ENCODE measurements around the gene ANKRD30A. TPM values are rescaled to one million over a fixed set of nuclear protein-coding genes. Genes with fewer than 3 reads are reported as not detected.
"Not testable (repeated sequence)": the region's sequence is repeated elsewhere in the genome, so short reads cannot be mapped to it uniquely, and the experiment has no call there.

Gene ANKRD30A
- total RNA-seq, 1 experiment from 2014 or later, result 0.15 TPM

- Histone ChIP-seq H3K4me1 (ENCODE audit: insufficient read depth, low read length) (peaks cover 13% of the 10 kb centered on the region), H3F3A (ENCODE audit: low read length, unreplicated experiment) (peaks cover 3% of the 10 kb centered on the region), H3K9ac (ENCODE audit: low read length) (no peak overlapping the region), H3K4me3 (ENCODE audit: low read length) (no peak overlapping the region), H3K79me2 (ENCODE audit: low read length) (no peaks in the 10 kb centered on the region), H3K36me3 (ENCODE audit: low read depth, low read length) (no peaks in the 10 kb centered on the region), H3K9me2 (replicated peaks; ENCODE audit: low read length) (no peaks in the 10 kb centered on the region), H4K20me1 (ENCODE audit: low read length) (no peaks in the 10 kb centered on the region), H3K27me3 (ENCODE audit: low read length) (no peaks in the 10 kb centered on the region), H2AFZ (ENCODE audit: low read length) (no peak overlapping the region), H3K4me2 (ENCODE audit: low read length) (no peak overlapping the region), H3K27ac (ENCODE audit: low read length) (no peak overlapping the region), H3K9me3 (ENCODE audit: low read length) (no peaks in the 10 kb centered on the region)
- no peak for TF ChIP-seq EZH2 (IDR thresholded peaks at IDR 0.05; ENCODE audit: low read length, unreplicated experiment)
- TF ChIP-seq EZH2phosphoT487 (IDR thresholded peaks at IDR 0.05; ENCODE audit: borderline replicate concordance, low read length), result no peak
- TF ChIP-seq CTCF (conservative IDR thresholded peaks at IDR 0.05; ENCODE audit: low read depth, low read length), result no peak
- no TSS peak for BruUV-seq (replicated peaks)
- intact Hi-C loops (cut with micrococcal nuclease), result no loop called here
- ChIA-PET CTCF (no interaction called here), POLR2A (ENCODE audit: unreplicated experiment) (no interaction called here)
- ATAC-seq (no peak), DNase-seq (no peak)
Observed at GRCh38 chr10:37384923-37385322, 259.5 kb downstream of the ANKRD30A start.

- no peak for DNase-seq
- POLR2A ChIA-PET (ENCODE audit: unreplicated experiment), result no interaction called here
- Histone ChIP-seq H3K4me3 (ENCODE audit: low read length) (no peak overlapping the region), H3K4me2 (ENCODE audit: low read length) (no peak overlapping the region), H3K27ac (ENCODE audit: low read length) (no peak overlapping the region), H2AFZ (ENCODE audit: low read length) (no peak overlapping the region), H3K36me3 (ENCODE audit: low read depth, low read length) (no peaks in the 10 kb centered on the region), H3K27me3 (ENCODE audit: low read length) (peaks cover 8% of the 10 kb centered on the region; the same call in 1 of the 2 replicates), H3K4me1 (ENCODE audit: insufficient read depth, low read length) (no peaks in the 10 kb centered on the region), H3F3A (ENCODE audit: low read length, unreplicated experiment) (no peaks in the 10 kb centered on the region), H3K9me2 (replicated peaks; ENCODE audit: low read length) (no peaks in the 10 kb centered on the region), H3K79me2 (ENCODE audit: low read length) (no peaks in the 10 kb centered on the region), H4K20me1 (ENCODE audit: low read length) (no peaks in the 10 kb centered on the region), H3K9me3 (ENCODE audit: low read length) (0 out of 2 replicates have a peak, but pooled peaks cover 11% of the 10 kb centered on the region), H3K9ac (ENCODE audit: low read length) (no peak overlapping the region)
- no peak for TF ChIP-seq EZH2phosphoT487 (IDR thresholded peaks at IDR 0.05; ENCODE audit: borderline replicate concordance, low read length)
- TF ChIP-seq CTCF (conservative IDR thresholded peaks at IDR 0.05; ENCODE audit: low read depth, low read length), result no peak
- no peak for TF ChIP-seq EZH2 (IDR thresholded peaks at IDR 0.05; ENCODE audit: low read length, unreplicated experiment)
- intact Hi-C loops (cut with micrococcal nuclease), result no loop called here
- no TSS peak for BruUV-seq (replicated peaks)
- CTCF ChIA-PET, result no interaction called here
- ATAC-seq, result no peak
Observed at GRCh38 chr10:37390926-37391325, 265.5 kb downstream of the ANKRD30A start.

GRCh38 chr10:37400774-37401173, 275.4 kb downstream of the ANKRD30A start:
- H3F3A ChIP-seq (ENCODE audit: low read length, unreplicated experiment); H3K79me2 ChIP-seq (ENCODE audit: low read length); H3K9ac ChIP-seq (ENCODE audit: low read length); H3K4me2 ChIP-seq (ENCODE audit: low read length); CTCF ChIA-PET; intact Hi-C loops (cut with micrococcal nuclease); H3K9me3 ChIP-seq (ENCODE audit: low read length); BruUV-seq (replicated peaks); H3K36me3 ChIP-seq (ENCODE audit: low read depth, low read length); H3K27ac ChIP-seq (ENCODE audit: low read length); H3K4me1 ChIP-seq (ENCODE audit: insufficient read depth, low read length); H3K9me2 ChIP-seq (replicated peaks; ENCODE audit: low read length); H2AFZ ChIP-seq (ENCODE audit: low read length); DNase-seq; H3K4me3 ChIP-seq (ENCODE audit: low read length); H4K20me1 ChIP-seq (ENCODE audit: low read length): not testable (repeated sequence)
- POLR2A ChIA-PET (ENCODE audit: unreplicated experiment), result interaction anchor here (0.6 to 0.7 kb wide), 2 partner anchors 50 to 140 kb away, joined by 4 to 5 read pairs; no protein-coding TSS in a partner anchor
- peaks cover 11% of the 10 kb centered on the region; the same call in 1 of the 2 replicates for H3K27me3 ChIP-seq (ENCODE audit: low read length)
- ATAC-seq, result 0 out of 2 replicates have a peak, but pooled peaks have one; percentile 23
